Measurements from ENCODE around the gene TRIM28.
A peak's percentile ranks its signal among the peaks of the same experiment; 100 is the strongest.

The TRIM28 gene

DNA sequence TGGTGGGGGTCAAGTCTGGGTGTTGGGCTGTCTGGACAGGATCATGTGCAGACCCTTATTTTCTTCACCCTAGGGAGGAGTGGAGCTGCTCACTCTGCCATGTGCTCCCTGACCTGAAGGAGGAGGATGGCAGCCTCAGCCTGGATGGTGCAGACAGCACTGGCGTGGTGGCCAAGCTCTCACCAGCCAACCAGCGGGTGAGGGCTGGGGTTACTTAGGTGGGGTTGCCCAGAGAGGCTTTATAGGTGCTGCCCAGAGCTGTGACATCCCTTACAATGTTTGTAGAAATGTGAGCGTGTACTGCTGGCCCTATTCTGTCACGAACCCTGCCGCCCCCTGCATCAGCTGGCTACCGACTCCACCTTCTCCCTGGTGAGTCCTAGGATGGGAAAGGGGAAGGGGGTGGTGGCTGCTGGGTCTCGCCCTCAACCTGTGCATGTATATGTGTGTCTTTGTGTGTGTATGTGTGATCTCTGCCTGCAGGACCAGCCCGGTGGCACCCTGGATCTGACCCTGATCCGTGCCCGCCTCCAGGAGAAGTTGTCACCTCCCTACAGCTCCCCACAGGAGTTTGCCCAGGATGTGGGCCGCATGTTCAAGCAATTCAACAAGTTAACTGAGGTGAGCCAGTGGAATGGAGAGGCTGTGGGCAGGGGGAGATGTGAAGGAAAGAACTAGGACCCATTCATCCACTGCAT is 5.9 kb downstream of the TRIM28 start:
- DNase-seq = no peak

GRCh38 chr19:58550362-58551122 is 6.7 kb downstream of the TRIM28 start:
- DNase-seq = no peak

DNA sequence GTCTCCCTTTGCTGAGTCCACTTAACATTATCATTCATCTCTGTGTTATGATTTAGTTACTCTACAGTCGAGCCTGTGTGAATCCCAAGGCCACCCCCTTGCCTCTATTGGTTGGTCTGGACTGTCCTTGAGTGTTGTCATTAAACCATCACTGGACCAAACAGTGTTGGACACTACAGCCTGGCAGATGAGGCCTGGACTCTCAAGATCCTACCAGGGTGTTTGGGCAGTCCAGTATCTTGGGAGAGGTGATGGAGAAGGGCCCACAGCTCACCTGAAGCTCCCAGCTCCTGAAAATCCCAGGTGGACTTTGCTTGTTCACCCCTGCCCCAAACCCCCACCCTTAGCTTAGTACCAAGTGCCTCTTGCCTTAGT is 7.2 kb downstream of the TRIM28 start:
- no peak for DNase-seq

DNA sequence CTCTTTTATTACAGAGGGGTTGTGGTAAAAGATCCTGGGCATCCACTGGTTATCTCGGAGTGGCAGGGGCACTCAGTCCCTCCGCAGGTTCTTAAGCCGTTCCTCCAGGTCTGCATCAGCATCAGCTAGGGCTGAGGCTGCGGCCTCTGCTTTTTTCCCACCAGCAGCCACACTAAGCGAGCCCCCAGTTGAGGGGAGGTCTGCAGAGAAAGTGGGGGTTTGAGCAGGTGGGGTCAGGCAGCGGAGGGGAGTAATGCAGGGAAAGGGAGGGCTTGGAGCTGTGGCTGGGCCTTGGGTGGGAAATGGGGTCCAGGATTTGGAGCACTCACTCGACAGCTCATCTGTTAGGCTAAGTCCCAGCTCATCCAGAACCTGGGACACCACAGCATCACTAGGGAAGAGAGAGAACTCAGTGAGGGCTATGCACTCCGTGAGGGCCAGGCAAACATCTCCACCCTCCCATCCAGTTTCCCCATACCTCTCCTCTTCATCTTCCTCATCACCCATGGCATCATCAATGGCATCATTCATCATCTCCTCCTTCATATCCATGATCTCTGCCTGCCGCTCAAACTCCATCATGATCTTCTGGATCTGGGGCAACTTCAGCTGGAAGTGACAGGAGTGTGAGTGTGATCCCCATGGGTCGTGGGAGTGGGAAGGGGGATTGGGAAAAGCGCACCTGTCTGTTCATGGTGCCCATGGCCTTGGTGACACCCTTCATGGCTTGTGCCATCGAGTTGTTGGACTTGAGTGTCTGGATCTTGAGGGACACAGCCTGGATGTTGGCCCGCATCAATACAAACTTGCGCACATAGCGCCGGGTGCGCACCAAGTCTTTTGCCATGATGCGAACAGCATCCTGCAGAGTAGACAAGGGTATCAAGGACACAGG is 8.0 kb downstream of the TRIM28 start:
- DNase-seq = no peak

DNA sequence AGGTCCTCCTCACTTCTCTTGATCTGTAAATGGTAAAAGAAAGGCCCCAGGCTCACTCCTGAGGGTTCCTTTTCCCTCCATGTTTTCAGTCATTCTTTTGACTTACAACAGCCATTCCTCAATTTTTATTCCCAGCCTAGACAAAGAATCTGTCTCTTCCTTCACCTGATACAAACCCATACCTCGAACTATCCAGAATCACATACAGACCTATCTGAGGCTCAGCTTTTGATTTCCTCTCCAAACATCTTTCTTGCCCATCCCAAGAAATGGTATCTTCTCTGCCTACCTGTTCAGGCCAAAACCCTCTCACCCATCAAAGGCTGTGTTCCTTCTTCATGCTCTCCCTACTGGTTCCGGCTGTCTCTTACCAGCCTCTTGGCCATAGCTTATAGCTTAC is 8.8 kb downstream of the TRIM28 start:
- no peak for DNase-seq

DNA sequence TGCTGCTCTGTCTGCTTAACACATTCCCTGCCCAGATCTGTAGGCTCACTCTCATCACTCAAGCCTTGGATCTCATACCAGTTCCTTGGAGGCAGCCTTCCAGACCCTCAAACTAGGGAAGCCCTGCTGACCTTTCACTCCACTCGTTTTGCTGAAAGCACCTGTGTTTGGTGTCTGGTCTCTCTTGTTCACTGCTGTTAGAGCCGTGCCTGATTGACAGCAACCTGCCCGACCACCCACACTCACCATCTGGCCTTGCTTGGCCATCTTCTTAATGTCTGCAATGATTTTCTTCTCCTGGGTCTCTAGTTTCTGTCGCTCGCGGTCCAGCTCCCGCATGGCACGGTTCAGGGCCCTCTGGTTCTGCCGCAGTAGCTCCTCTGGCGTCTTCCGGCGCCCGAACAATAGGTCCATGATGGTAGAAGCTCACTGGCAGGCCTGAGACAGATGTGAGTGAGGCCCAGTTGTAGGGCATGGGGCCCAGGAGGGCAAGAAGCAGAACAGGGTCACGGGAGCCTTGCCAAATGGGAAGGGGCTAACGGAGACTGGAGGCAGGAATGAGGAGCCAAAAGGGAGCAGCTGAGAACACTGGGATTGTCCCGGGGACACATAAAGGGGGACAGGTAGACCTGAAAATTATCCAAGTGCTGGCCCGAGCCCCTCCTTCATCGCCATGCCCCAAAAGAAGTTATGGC is 10.1 kb downstream of the TRIM28 start:
- DNase-seq = no peak

DNA sequence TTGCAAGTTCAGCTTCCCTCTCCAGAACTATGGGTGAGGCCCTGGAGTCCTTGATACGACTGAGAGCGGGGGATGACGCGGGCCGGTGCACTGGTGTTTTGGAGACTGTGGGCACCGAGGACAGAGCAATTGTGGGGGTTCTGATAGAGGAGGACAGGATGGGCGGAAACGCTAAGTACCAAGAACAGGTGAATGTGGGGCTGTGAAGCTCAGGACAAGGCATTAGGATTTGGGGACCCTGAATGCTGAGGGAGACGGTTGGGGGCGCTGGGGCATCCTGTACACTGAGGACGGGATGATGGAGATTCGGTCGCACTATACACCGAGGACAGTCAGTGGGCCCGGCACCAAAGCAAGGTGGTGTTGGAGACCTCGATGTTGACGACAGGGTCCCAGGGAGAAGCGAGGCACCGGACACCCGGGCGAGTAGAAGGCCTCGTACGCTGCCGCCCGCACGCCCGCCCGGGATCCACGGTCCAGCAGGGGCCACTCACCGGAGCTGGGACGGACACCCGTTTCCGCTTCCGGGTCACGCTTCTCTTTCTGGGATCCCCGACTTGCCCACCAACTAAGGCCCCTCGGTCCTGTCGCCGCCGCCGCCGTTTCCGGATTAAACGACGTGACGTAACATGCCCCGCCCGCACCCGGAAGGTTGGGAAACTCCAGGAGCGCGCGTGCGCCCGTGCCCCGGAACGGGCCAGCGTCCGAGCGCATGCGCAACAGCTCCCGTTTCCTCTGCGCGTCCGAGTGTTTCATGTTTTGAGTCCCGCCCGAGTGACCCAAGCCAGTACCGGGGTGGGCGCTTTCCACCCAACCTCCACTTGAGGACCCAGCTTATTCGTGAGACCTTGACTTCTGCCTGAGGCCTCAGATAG is 10.9 kb downstream of the TRIM28 start, which contains the start of gene CHMP2A:
CHMP2A (minus strand) TSS at position 612 of the 875 bp plus-strand sequence. CDS start 893 bp downstream, outside the sequence.
- peak; percentile 97 to 98 (median 97) for DNase-seq

DNA sequence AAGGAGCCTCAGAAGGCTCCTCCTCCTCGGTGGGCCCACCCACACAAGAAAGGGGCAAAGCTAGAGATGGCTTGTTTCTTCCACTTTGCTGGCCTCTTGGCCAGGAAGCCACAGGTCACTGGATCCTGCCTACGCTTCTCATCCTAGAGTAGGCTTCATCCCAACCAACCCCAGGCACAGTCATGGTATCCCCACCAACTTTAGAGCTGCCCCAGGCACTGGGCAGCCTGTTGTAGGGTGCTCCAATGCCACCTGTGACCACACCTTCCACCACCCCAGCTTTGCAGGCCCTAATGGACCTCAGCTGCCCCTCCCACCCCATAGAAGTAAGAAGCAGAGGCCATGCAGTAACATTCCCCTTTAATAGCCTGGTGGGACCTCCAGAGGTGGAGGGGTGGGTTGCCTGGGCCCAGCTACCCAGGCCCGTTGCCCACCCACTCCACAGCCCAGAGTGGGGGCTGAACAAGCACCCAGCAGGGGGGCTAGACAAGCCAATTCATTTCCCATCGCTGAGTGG is 11.6 kb downstream of the TRIM28 start:
- DNase-seq = no peak

- DNase-seq = no peak
Observed at GRCh38 chr19:58555920-58556621, 12.2 kb downstream of the TRIM28 start.

DNA sequence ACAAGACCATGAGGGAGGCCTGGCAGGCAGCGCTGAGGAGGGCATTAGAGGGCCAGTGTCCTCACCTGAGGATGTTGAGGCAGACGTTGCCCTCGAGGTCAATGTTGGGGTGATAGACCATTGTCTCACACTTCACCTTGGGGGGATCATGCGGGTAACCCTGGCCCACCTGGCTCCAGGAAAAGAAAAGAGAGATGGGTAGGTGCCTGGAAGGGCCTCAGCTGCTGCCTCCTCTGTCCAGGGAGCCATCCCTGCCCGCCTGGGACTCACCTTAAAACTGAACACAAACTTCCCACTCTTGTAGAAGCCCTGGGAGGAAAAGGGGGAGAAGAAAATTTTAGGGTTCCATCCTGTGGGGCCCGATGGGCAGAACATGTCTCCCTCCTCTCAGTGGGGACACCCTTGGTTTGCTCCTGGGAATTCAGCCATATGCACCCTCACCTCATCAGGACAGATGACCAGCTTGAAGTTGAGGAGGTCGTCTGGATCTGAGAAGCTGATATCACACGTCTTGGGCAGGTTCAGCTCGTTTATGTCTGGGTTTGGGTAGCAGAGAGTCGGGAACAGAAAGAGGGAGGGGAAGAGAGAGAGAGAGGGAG is 12.9 kb downstream of the TRIM28 start:
- DNase-seq = no peak

- no peak for DNase-seq
Observed at GRCh38 chr19:58557221-58558065, 13.6 kb downstream of the TRIM28 start.

- peak in 4 of 5 experiments; percentile 34 to 81 (median 52) for DNase-seq
Observed at GRCh38 chr19:58558066-58558622, 14.3 kb downstream of the TRIM28 start, which contains the start of gene UBE2M. TSS of gene UBE2M (minus strand) at chr19:58558611. CDS start at chr19:58558381, 230 bp downstream.

- peak; percentile 99 to 100 (median 99) for DNase-seq
Observed at GRCh38 chr19:58558623-58559274, 14.9 kb downstream of the TRIM28 start.

DNA sequence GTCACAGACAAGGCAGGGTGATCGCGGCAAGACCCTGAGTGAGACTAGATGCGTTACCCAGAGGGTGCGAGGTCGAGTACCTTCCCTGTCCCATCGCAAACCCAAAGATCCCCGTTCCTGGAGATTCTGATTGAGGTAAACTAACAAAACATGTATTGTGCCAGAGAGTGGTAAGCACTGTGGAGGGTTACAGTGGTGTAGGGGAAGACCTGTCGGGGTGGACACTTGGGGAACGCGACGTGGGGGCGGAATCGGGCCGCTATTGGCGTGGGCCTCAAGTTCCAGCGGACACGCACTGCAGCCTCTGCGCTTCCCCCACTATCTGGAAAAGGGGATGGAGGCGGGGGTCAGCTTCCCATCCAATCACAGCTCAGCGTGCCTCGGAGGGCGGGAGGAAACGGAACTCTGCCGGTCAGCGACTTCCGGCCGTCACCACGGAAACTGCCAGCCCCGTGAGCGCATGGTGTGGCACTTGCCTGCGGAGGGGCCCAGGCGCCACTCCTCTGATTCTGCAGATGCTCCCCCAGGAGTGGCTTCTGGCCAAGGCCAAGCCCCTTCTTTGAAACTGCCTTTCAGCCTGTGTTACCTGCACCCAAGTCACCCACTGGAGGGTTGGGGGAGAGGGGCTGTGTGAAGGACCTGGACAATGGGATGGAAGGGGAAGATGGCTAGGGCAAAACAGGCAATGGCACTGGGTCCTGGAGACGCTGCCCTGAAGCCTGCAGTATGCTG is 15.6 kb downstream of the TRIM28 start:
- DNase-seq = peak in 3 of 5 experiments; percentile 38 to 78 (median 45)

- no peak for DNase-seq
Observed at GRCh38 chr19:58560007-58560887, 16.4 kb downstream of the TRIM28 start.

GRCh38 chr19:58560921-58561320 is 17.1 kb downstream of the TRIM28 start:
- no peak for DNase-seq

Data from T-helper 2 cell (primary cell).